ENCODE results near the gene RXFP3.
"Not testable (repeated sequence)": the region's sequence is repeated elsewhere in the genome, so short reads cannot be mapped to it uniquely, and the experiment has no call there.

DNA sequence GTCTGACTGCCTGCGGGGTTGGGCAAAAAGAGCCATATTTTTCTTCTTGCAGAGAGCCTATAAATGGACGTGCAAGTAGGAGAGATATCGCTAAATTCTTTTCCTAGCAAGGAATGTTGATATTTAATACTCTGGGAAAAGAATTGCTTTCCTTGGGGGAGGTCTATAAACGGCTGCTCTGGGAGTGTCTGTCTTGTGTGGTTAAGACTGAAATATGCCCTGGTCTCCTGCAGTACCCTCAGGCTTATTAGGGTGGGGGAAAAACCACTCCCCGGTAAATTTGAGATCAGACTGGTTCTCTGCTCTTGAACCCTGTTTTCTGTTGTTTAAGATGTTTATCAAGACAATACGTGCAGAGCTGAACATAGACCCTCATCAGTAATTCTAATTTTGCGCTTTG, 29.9 kb upstream of the RXFP3 start:
- TF ChIP-seq, protein P1, sequence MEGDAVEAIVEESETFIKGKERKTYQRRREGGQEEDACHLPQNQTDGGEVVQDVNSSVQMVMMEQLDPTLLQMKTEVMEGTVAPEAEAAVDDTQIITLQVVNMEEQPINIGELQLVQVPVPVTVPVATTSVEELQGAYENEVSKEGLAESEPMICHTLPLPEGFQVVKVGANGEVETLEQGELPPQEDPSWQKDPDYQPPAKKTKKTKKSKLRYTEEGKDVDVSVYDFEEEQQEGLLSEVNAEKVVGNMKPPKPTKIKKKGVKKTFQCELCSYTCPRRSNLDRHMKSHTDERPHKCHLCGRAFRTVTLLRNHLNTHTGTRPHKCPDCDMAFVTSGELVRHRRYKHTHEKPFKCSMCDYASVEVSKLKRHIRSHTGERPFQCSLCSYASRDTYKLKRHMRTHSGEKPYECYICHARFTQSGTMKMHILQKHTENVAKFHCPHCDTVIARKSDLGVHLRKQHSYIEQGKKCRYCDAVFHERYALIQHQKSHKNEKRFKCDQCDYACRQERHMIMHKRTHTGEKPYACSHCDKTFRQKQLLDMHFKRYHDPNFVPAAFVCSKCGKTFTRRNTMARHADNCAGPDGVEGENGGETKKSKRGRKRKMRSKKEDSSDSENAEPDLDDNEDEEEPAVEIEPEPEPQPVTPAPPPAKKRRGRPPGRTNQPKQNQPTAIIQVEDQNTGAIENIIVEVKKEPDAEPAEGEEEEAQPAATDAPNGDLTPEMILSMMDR (IDR thresholded peaks at IDR 0.05) = not testable (repeated sequence)
- TF ChIP-seq POLR2A (IDR thresholded peaks at IDR 0.05) = not testable (repeated sequence)

Measured in thyroid gland (tissue), 4 donors.